Activated naive CD8-positive, alpha-beta T cell treated with anti-CD3 and anti-CD28 coated beads, Interleukin-2, amount 50 U/mL, for 24 hours (primary cell): Measurements from ENCODE around the gene ZNF345.

Experiments used
- ATAC-seq: fragments of 150-1000 bp; cut with Tn5 transposase; one replicate; pipeline ENCODE4 v1.10.0; 2021
- DNase-seq: peaks from one replicate; pipeline ENCODE4 v3.0.0; 2021
- H3K27ac Mint-ChIP-seq: one replicate; pipeline ENCODE4 v1.8.0; 2021; ENCODE audit warnings: mild to moderate bottlenecking, mixed read lengths
- H3K27me3 Mint-ChIP-seq: one replicate; pipeline ENCODE4 v1.8.0; 2021; ENCODE audit warnings: mixed read lengths
- H3K36me3 Mint-ChIP-seq: one replicate; pipeline ENCODE4 v1.8.0; 2021; ENCODE audit warnings: low read depth, mixed read lengths
- H3K4me1 Mint-ChIP-seq: one replicate; pipeline ENCODE4 v1.8.0; 2021; ENCODE audit warnings: mixed read lengths
- H3K4me3 Mint-ChIP-seq: one replicate; pipeline ENCODE4 v1.8.0; 2021; ENCODE audit warnings: mild to moderate bottlenecking, moderate library complexity, mixed read lengths
- H3K9me3 Mint-ChIP-seq: one replicate; pipeline ENCODE4 v1.8.0; 2021; ENCODE audit warnings: mixed read lengths

The ZNF345 gene

GRCh38 chr19:36876993-36877938 is 26.6 kb downstream of the ZNF345 start:
- DNase-seq (no peak), ATAC-seq (no peak)
- peaks cover 59% of the 10 kb centered on the region for H3K9me3 Mint-ChIP-seq
- H3K27ac Mint-ChIP-seq = no peak overlapping the region
- no peak overlapping the region for H3K4me3 Mint-ChIP-seq
- peaks cover 70% of the 10 kb centered on the region for H3K36me3 Mint-ChIP-seq
- H3K4me1 Mint-ChIP-seq = no peaks in the 10 kb centered on the region
- H3K27me3 Mint-ChIP-seq = no peaks in the 10 kb centered on the region

- DNase-seq = no peak
- H3K36me3 Mint-ChIP-seq = peaks cover 86% of the 10 kb centered on the region
- no peak overlapping the region for H3K27ac Mint-ChIP-seq
Measured at GRCh38 chr19:36891768-36892357, 41.2 kb downstream of the ZNF345 start.

GRCh38 chr19:36894849-36895383 is 44.2 kb downstream of the ZNF345 start:
- Mint-ChIP-seq H3K9me3 (peaks cover 74% of the 10 kb centered on the region), H3K27ac (no peak overlapping the region), H3K36me3 (peaks cover 93% of the 10 kb centered on the region), H3K27me3 (no peaks in the 10 kb centered on the region), H3K4me1 (no peaks in the 10 kb centered on the region), H3K4me3 (no peak overlapping the region)
- ATAC-seq (no peak), DNase-seq (no peak)

More at GRCh38 chr19:36891768-36892357, 41.2 kb downstream of the ZNF345 start:
- Mint-ChIP-seq H3K27me3 (no peaks in the 10 kb centered on the region), H3K4me1 (no peaks in the 10 kb centered on the region), H3K9me3 (peaks cover 73% of the 10 kb centered on the region), H3K4me3 (no peak overlapping the region)
- ATAC-seq = no peak

GRCh38 chr19:36898422-36898821 is 47.7 kb downstream of the ZNF345 start:
- no peaks in the 10 kb centered on the region for H3K27me3 Mint-ChIP-seq
- H3K27ac Mint-ChIP-seq = no peak overlapping the region
- ATAC-seq = no peak
- no peak for DNase-seq
- peaks cover 62% of the 10 kb centered on the region for H3K9me3 Mint-ChIP-seq
- H3K4me1 Mint-ChIP-seq = no peaks in the 10 kb centered on the region
- no peak overlapping the region for H3K4me3 Mint-ChIP-seq
- H3K36me3 Mint-ChIP-seq = peaks cover 92% of the 10 kb centered on the region

GRCh38 chr19:36915992-36916830 is 65.5 kb downstream of the ZNF345 start, which contains the start of the genes ZNF568 and ZNF829:
ZNF568 (plus strand) TSS chr19:36916332; CDS start chr19:36922771, 6,439 bp downstream.
ZNF829 (minus strand) TSS chr19:36916291; CDS start chr19:36915167, 1,124 bp downstream.
- Mint-ChIP-seq H3K9me3 (peaks cover 55% of the 10 kb centered on the region), H3K36me3 (peaks cover 84% of the 10 kb centered on the region)

GRCh38 chr19:36916991-36917390 is 66.3 kb downstream of the ZNF345 start:
- Mint-ChIP-seq H3K4me1 (peaks cover 26% of the 10 kb centered on the region), H3K4me3 (peak overlapping the region; percentile 95), H3K9me3 (peaks cover 54% of the 10 kb centered on the region), H3K27ac (peak overlapping the region; percentile 93), H3K36me3 (peaks cover 82% of the 10 kb centered on the region), H3K27me3 (no peaks in the 10 kb centered on the region)
- no peak for ATAC-seq
- DNase-seq = no peak

More at GRCh38 chr19:36915992-36916830, 65.5 kb downstream of the ZNF345 start, which contains the start of the genes ZNF568 and ZNF829:
- ATAC-seq (peak; percentile 98), DNase-seq (peak; percentile 90)
- peak within 1 kb of the TSS; percentile 93 for H3K27ac Mint-ChIP-seq
- H3K4me3 Mint-ChIP-seq = peak within 1 kb of the TSS; percentile 95
- no peaks in the 10 kb centered on the region for H3K27me3 Mint-ChIP-seq
- H3K4me1 Mint-ChIP-seq = peaks cover 26% of the 10 kb centered on the region

GRCh38 chr19:36918090-36918489 is 67.4 kb downstream of the ZNF345 start:
- Mint-ChIP-seq H3K27ac (no peak overlapping the region), H3K27me3 (no peaks in the 10 kb centered on the region), H3K36me3 (peaks cover 79% of the 10 kb centered on the region), H3K4me3 (peak overlapping the region; percentile 95), H3K9me3 (peaks cover 46% of the 10 kb centered on the region), H3K4me1 (peaks cover 26% of the 10 kb centered on the region)
- ATAC-seq (no peak), DNase-seq (no peak)
